Measurements from ENCODE around the gene CPEB3.
"Not testable (repeated sequence)": the region's sequence is repeated elsewhere in the genome, so short reads cannot be mapped to it uniquely, and the experiment has no call there.

The CPEB3 gene

DNA sequence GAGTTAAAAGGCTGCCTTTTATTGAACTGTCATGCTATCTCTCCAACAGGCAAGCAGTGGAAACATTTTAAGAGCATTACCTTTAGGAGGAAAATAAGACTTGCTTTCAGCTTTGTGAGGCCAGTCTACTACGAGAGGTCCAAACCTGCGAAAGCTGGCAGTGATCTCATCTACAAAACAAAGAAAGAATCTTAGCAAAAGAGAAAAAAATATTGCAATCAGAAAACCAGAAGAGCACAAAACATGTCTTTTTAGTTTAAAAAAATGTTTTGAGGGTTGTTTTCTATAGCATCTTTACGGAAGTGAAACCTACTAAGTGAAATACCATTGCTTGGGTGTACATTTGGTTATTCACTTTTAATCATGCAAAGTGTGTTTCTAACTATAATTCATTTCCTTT lies 147.9 kb downstream of the CPEB3 start:
- no peak for DNase-seq (ENCODE audit: low read depth in 2 of 2)

DNA sequence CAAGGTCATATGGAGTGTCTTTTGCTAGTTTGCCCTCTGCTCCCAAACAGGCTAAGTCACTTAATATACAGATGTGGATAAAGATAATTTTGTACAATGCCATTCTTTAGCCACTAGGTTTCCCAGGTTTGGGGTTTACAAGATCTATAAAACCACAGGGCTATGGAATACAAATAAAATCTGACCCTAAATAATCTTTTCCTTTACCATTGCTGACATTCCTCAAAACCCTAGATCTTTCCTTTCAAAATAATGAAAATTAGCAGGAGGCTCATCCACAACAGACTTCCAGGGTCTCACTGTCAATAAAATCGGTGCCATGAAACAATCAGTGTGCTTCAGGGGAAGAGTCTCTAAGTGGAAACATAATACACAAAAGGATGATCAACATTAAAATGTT lies 148.4 kb downstream of the CPEB3 start:
- DNase-seq (ENCODE audit: low read depth in 2 of 2), result no peak

DNA sequence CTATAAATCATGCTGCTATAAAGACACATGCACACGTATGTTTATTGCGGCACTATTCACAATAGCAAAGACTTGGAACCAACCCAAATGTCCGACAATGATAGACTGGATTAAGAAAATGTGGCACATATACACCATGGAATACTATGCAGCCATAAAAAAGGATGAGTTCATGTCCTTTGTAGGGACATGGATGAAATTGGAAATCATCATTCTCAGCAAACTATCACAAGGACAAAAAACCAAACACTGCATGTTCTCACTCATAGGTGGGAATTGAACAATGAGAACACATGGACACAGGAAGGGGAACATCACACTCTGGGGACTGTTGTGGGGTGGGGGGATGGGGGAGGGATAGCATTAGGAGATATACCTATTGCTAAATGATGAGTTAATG lies 149.7 kb downstream of the CPEB3 start:
- DNase-seq (ENCODE audit: low read depth in 2 of 2), result not testable (repeated sequence)

DNA sequence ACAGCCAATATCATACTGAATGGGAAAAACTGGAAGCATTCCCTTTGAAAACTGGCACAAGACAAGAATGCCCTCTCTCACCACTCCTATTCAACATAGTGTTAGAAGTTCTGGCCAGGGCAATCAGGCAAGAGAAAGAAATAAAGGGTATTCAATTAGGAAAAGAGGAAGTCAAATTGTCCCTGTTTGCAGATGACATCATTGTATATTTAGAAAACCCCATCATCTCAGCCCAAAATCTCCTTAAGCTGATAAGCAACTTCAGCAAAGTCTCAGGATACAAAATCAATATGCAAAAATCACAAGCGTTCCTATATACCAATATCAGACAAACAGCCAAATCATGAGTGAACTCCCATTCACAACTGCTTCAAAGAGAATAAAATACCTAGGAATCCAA lies 156.8 kb downstream of the CPEB3 start:
- DNase-seq (ENCODE audit: low read depth in 2 of 2), result not testable (repeated sequence)

DNA sequence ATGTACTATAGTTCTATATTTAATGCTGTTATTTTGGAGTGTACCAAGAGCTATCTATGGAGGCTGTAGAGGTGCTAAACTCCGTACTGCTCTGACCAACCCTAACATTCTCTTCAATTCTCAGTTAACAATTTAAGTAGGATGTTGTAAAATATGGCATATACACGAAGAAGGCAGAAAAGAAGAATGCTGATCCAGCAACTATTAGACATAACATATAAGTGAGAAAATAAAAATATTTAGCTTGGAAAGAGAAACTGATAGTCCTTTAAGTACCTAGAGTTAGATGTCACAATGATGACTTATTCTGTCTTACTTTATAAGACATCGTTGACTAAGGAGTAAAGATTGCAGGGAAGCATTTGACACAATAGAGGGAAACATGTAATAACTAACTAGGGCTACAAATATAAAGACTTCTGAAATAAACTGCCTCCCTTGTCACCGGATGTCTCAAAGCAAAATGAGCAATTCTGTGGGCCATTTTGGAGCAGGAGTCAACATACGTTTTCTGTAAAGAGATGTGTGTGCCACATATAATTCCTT lies 159.5 kb downstream of the CPEB3 start:
- no peak for DNase-seq (ENCODE audit: low read depth in 2 of 2)

DNA sequence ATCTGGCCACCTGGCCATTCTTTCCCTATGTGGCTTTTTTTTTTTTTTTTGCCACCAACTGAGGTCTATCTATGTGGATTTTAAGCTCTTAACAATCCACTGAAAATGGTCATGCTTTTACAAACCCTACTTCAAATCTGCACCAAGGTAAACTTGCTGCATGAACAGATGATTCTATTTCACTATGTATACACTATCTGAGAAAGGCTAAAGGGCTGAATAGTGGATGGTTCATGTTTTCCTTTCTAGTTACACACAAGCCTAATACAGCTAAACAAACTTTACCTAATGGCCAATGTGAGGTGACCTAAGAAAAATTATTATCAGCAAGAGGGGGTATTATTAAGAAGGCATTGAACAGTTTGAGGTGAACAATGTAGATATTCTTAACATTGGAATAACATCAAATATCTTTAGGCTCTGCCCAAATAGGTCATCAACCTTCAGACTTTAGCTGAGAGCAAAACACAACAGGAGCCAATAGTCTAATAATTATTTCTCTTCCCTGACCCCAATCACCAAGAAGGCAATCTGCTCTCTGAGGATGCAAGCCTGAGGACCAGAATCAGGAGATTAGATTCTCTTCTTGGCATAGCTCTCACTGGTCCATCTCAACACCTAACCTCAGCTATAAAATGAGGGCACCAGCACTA lies 160.1 kb downstream of the CPEB3 start:
- no peak for DNase-seq (ENCODE audit: low read depth in 2 of 2)

DNA sequence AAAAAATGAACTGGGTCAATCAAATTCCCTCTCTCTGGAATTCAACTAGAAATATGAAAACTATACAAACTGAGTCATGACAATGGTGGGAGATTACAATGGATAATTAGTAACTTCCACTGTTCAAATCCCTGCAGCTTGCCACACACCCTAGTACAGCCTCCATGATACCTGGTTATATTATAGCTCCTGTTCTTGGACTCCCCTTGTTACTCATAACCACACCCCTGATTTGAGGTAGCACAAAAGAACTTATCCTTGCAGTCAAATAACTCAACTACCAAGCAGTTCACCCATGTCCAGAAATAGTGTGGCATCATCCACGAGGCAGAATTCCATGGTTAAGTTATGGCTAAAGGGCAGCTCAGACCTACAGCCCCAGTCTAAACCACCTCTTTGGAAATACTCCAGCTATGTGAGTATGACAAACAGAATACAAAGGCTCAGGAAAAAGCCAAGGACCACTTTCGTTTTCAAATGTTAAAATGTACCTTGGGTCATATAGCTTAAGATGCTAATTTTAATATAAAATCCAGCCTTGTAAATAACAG lies 164.7 kb downstream of the CPEB3 start:
- no peak for DNase-seq (ENCODE audit: low read depth in 2 of 2)

DNA sequence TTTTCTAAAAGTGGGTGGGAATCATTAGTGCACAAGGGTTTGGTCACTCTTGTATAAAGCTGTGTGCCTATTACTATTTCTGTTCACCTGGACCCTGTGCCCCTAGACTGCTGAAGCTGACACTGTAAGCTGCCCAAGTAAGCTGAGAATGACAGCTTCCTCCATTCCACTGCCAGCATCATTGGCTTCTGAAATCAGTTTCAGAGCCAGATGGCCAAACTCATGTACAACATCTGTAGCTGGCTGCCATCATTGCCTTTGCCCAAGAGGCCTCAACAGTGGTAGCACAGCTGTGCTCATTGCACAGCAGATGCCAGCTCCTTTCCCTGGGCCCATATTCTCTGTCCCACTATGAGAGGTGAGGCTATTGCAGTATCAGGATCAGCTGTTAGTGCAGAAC lies 165.7 kb downstream of the CPEB3 start:
- DNase-seq (ENCODE audit: low read depth in 2 of 2), result no peak

DNA sequence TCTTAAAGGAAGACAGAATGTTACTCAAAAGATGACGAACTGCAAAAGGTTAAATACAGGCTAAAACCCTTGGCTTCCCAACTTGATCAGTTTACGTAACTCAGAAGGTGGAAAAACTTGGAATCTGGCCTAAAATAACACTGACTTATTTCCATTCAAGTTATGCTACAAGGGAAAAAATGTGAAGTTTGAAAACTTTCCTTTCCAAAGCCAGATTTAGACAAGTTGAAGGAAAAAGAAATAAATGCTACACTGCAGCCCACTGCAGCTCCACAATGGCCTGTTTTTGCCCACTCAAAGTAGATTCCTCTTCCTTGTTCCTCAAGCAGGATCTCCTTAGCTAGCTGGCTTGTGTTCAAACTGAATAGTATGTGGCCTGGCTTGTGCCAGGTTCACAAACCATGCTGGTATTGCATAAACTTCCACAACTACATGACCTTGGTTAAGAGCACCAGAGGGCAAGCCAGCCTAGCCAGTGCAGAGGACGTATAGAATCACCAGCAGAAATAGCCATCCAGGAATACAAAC lies 166.2 kb downstream of the CPEB3 start:
- no peak for DNase-seq (ENCODE audit: low read depth in 2 of 2)

DNA sequence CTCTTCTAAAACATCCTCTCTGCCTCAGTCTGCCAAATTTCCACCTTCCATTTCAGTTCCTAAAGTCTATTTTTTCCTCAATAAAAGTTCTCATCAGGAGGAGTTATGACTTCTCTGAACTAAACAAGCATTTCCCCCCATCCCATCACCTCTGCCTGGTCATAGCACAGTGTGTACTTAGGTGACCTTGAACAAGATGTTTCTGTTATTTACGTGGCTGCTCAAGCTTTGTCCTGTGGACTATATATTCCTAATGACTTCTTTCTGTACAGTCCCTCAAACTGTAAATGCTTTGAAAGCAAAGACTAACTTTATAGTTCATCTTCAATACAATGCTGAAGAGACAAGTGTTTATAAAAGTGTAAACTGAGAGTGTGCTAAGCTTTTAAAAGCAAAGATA lies 166.9 kb downstream of the CPEB3 start:
- DNase-seq (ENCODE audit: low read depth in 2 of 2), result no peak

DNA sequence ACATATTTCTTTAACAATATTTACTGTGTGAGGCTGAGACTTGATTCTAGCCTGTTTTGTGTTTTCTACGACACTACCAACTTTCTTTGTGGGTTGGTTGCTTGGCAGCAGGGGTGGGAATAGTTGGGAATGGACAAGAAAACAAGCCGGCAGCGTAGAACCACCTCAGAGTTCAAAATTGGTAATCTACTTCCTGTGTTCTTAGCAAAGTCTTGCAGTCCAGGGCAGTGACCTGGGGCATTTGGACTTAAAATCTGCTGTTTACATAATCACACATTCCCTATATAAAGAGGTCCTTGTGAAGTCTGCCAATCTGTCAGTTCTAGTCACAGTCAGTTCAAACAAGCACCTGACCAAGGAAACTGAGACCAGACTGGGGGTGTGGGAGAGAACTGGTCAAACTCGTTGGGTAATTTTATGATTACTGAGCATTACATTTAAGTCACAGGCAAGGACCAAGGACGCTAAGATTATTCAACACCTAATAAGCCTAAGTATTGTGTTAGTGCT lies 167.9 kb downstream of the CPEB3 start:
- no peak for DNase-seq (ENCODE audit: low read depth in 2 of 2)

DNA sequence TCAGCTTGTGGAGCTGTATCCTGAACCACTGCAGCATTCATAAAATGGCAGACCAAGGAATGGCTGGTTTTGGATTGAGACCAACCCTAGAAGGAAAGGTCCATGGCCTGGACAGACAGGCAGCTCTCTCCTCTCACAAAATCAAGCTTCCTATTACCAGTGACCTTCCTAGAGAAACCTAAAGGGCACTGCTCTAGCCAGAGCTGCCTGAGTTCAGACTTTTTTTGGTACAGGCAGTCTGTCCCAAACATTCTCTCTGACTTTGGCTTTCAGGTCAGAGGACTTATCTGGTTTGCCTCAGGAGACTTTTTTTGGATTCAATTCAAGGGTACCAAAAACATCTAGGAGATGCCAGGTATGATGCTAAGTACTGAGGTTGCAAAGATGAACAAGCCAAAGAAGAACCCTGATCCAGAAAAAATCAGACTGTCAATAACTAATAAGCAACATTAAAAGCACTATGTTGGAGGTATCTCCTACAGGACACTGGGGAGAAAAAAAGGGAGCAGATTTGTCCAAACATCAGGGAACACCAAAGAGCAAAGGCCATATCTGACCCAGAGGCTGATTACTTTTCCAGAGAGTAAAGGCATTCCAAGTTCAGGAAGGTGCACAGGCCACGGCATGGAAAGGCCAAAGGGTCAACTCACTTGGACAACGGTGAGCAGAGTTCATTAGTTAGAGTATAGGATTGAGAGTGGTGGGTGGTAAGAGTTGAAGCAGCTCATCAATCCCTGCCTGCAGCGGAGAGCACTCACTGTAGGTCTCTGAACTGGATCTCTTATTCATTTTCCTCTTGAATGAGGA lies 169.0 kb downstream of the CPEB3 start:
- DNase-seq (ENCODE audit: low read depth in 2 of 2), result no peak

DNA sequence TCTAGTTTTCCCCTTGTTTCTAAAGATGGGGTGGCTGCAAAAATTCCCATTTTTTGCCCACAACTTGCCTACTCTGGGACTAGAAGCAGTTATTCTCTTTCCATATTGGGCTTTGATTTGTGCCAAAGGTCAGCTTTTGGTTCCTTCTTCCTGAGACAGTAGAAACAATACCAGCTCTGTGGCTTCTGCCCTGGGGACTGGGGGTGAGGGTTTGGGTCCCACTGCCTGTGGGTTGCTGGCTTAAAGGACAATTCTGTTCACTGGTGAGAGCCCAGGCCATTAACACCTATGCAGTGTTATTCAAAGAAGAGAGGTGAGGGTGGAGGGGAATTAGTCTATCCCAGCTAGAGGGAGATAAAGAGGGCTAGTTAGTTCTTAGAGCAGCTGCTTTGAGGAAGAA lies 171.5 kb downstream of the CPEB3 start:
- no peak for DNase-seq (ENCODE audit: low read depth in 2 of 2)

DNA sequence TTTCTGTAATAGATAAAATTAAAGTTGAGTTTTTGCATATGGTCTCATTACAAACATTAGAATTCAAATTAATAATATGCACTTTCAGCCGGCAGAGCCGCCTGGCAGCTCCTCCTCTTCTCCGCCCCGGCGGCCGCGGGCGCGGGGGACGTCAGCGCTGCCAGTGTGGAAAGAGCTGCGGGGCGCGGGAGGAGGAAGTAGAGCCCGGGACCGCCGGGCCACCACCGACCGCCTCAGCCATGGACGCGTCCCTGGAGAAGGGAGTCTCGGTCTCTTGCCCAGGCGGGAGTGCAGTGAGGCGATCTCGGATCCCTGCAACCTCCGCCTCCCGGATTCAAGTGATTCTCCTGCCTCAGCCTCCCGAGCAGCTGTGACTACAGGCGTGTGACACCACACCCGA lies 176.0 kb downstream of the CPEB3 start:
- not testable (repeated sequence) for DNase-seq (ENCODE audit: low read depth in 2 of 2)

DNA sequence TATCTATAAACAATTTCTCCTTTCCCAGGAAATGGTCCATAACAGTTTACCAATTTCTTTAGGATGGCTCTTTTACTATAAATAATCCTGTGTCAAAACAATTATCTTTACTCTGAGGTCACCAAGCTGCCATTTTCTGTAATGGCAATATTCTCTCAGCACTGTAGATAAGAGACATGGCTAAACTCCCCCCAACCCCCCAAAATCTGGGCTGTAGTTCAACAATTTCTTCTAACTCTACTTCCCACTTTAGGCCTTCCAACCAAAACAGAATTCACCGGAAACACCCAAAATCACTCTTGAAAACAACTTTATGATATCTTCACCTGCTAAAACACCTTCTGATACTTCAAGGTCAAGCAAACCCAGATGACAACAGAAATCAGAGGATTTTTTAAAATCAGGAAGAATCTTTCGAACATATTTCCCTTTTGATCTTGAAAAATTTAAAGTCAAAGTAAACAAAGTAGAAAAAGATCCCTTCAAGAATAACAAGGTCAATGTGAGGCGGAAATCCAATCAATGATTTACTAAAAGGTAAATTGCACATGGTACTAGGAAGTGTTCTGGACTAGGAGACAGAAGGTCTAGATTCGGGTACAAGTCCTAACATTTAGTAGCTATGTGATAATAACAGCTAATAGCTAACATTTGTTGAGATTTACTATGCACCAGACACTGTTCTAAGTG lies 176.8 kb downstream of the CPEB3 start:
- DNase-seq (ENCODE audit: low read depth in 2 of 2), result no peak

DNA sequence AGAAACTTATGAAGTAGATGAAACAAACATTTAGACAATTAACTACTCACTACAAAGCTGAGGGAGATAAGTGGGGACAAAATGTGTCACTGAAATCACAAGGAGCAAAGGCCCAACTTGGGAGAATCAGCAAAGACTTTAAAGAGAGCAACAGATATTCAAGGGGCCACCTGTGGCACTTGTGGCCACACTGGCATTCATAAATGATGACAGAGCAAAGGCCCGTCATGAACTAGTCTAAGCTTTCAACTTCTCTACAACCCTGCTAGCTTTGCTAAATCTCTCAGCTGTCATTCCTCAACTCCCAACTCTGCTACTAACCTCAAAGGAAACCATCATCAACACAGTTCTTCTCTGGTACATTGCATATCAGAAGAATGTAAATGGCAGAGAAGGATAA lies 178.4 kb downstream of the CPEB3 start:
- DNase-seq (ENCODE audit: low read depth in 2 of 2), result no peak

DNA sequence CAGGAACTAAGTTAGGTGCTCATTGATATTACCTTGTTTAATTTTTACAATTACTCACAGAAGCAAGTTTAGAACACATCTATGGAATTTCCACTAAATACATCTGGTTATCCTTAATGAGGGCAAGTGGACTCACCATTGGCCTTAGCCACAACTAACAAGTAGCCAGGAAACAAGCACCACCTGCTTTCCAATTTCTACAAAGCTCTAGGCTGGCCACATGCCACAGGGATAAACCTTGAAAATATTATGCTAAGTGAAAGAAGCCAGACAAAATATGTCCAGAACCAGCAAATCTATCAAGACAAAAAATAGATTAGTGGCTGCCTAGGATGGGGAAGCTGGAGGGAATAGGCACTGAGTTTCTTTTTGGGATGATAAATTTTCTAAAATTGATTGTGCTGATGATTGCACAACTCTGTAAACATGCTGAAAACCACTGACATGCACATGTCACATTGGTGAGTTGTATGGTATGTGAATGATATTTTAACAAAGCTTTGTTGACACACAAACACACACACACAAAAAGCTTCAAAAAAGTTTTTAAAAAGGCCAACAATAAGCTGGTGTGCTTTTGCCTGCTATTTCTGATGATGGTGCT lies 179.4 kb downstream of the CPEB3 start:
- DNase-seq (ENCODE audit: low read depth in 2 of 2), result no peak

DNA sequence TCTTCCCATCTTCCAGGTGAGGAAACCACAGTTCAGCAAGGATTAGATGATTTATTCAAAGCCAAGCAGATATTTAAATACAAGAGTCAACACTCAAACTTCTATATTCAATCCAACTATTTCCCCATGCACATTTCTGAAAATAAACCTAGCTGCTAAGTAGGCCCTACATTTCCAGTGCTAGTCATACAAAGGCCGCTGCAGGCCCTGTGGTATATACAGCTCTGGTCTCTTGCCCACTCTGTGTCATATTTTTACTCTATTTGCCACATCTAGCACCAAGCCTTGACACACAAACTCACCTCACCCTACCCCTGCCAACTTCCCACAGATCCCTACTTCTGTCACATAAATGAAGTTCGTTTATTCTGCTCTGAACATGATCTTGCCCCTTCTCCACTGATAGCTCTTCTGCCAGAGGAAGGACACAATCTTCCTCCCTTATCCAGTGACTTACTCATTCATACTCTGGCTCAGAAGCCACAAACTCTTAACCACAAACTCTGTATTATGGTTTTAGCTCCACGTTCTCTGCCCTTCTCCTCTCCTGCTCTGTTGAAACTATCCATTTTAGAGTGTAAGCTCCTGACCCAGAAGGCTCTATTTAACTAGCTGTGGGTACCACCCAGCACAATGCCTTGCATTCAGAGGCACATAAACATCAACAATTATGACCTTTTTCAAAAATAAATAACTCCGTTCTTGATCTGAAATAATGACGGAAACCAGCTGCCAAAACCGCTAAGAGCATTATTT lies 180.7 kb downstream of the CPEB3 start:
- no peak for DNase-seq (ENCODE audit: low read depth in 2 of 2)

DNA sequence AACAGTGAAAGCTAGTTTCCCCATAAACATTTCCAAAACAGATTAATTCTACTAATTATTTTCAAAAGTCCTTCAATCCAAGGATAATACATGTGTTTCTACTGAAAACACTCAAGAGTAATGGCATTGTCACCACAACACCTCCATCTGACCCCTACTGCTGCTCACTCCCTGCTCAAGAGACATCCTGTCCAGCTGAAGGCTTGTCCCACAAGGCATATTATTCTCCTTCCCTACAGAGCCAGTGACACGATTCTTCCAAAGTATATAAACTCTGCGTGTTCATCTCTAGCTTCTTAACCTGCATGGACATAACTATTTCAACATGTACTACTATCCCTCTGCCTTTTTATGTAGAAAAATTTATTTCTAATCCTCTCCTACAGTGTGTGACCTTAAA lies 182.1 kb downstream of the CPEB3 start:
- no peak for DNase-seq (ENCODE audit: low read depth in 2 of 2)

DNA sequence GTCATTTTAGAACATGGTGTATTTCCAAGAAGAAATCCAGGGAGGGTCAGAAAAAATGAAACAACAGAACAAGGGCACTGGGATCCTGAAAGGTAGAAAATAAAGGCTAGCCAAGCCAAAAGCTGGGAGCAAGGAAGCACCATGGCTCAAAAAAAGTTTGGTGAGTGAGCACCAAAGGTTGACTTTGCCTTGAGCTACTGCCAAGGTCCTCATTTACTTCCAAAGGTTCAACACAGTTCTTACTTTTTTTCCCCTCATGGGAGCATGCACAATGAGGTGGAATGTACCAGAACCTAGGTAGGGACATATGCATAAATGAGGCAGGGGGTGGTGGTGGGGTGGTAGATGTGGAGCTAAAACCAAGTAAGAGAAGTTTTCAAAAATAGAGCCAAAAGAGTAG lies 182.8 kb downstream of the CPEB3 start:
- DNase-seq (ENCODE audit: low read depth in 2 of 2), result no peak

Data from stimulated activated CD8-positive, alpha-beta memory T cell treated with anti-CD3 and anti-CD28 coated beads, Interleukin-2, amount 100 ng/mL, for 1 hour (primary cell).